ENCODE results near the gene ANTKMT.
"Not testable (repeated sequence)": the region's sequence is repeated elsewhere in the genome, so short reads cannot be mapped to it uniquely, and the experiment has no call there.

Gene ANTKMT

DNA sequence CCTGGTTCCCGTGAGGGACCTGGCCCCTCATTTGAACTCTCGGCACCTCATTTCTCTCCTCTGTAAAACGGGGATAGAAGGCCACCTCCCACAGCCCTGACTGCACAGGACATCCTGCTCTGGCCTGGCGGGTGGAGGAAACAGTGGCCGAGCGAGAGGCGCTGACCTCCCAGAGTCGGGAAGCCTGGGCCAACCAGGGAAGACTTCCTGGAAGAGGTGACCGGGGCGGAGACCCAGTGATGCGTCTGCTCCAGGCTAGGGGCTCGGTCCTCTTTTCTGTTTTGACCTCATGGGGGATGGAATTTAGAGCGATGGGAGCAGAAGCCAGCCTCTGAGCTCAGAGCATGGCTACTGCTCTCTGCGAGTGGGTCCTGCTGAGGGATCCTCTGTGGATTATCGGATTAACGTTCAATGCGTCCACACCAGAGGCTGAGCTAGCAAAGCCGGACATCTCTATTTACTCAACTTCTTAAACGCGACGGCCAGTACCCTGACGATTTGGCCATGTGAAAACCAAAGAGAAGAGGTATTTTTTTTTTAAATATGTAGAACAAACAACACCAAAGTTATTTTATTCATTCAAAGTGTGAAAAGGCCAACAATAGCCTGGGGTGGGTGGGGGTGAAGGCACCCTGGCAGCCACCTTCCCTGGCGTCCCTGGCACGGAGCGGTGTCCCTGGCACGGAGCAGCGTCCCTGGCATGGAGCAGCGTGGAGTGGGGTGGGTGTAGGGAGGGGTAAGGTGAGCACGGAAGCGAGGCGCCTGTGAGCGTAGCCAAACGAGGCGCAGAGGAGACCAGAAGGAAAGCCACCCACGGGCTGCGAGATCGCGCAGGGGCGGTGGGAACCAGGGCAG, 30.4 kb downstream of the ANTKMT start:
- Histone ChIP-seq H3K4me1 (ENCODE audit: control insufficient read depth, insufficient read depth, low read length) (peaks cover 19% of the 10 kb centered on the region), H3K27me3 (ENCODE audit: control insufficient read depth, insufficient read depth, low read length) (no peaks in the 10 kb centered on the region), H3K9me3 (ENCODE audit: control insufficient read depth, insufficient read depth, low read length) (no peaks in the 10 kb centered on the region; the same call in 1 of the 2 replicates), H3K9ac (ENCODE audit: low read depth, low read length) (no peak overlapping the region), H3K27ac (ENCODE audit: low read depth, low read length) (peak overlapping the region; percentile 33), H3K36me3 (ENCODE audit: control insufficient read depth, insufficient read depth, low read length) (no peaks in the 10 kb centered on the region), H3K4me3 (ENCODE audit: low read depth, low read length) (no peak overlapping the region)

DNA sequence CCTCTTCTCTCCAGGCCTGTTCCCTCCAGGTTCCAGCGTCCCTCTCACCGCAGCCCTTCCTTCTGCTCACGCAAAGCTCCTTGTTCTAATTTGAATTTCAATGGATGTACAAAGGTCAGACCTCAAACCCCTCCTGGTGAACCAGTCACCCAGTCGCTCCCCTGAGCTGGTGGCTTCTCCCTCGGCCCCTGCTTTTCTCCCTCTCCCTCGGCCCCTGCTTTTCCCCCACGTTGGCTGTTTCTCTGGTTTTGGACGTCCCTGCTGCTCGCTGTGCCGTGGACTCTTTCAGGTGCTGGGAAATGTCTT, 31.0 kb downstream of the ANTKMT start:
- Histone ChIP-seq H3K27ac (ENCODE audit: low read depth, low read length) (peak overlapping the region; percentile 33), H3K27me3 (ENCODE audit: control insufficient read depth, insufficient read depth, low read length) (no peaks in the 10 kb centered on the region), H3K4me1 (ENCODE audit: control insufficient read depth, insufficient read depth, low read length) (peaks cover 19% of the 10 kb centered on the region), H3K36me3 (ENCODE audit: control insufficient read depth, insufficient read depth, low read length) (no peaks in the 10 kb centered on the region), H3K9ac (ENCODE audit: low read depth, low read length) (no peak overlapping the region), H3K9me3 (ENCODE audit: control insufficient read depth, insufficient read depth, low read length) (no peaks in the 10 kb centered on the region; the same call in 1 of the 2 replicates), H3K4me3 (ENCODE audit: low read depth, low read length) (no peak overlapping the region)

DNA sequence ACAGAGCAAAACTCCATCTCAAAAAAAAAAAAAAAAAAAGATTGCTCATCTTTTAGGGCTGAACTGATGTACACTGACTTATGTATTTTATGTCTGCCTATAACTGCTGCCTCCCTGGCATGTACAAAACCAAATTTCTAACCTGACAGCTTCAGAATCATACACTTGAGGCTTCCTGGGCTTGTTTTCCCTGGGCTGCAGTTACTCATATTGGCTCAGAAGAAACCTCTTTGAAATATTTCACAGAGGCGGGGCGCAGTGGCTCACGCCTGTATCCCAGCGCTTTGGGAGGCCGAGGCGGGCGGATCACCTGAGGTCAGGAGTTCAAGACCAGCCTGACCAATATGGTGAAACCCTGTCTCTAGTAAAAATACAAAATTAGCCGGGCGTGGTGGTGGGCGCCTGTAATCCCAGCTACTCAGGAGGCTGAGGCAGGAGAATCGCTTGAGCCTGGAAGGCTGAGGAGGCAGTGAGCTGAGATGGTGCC, 33.2 kb downstream of the ANTKMT start:
- peaks cover 19% of the 10 kb centered on the region for H3K4me1 ChIP-seq (ENCODE audit: control insufficient read depth, insufficient read depth, low read length)
- H3K36me3 ChIP-seq (ENCODE audit: control insufficient read depth, insufficient read depth, low read length); H3K27me3 ChIP-seq (ENCODE audit: control insufficient read depth, insufficient read depth, low read length); H3K9me3 ChIP-seq (ENCODE audit: control insufficient read depth, insufficient read depth, low read length); H3K9ac ChIP-seq (ENCODE audit: low read depth, low read length); H3K4me3 ChIP-seq (ENCODE audit: low read depth, low read length); H3K27ac ChIP-seq (ENCODE audit: low read depth, low read length): not testable (repeated sequence)

DNA sequence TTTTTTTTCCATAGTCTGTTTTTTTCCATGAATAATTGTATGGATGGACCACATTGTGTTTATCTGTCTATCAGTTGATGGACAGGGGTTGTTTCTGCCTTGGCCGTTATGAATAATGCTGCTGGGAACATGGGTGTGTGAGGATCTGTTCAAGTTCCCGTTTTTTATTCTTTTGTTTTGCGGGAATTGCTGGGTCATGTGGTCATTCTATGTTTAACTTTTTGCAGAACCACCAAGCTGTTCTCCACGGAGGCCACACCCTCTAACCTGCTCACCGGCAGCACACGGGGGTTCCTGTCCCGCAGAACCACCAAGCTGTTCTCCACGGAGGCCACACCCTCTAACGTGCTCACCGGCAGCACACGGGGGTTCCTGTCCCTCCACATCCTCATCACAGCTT, 33.7 kb downstream of the ANTKMT start:
- H3K27ac ChIP-seq (ENCODE audit: low read depth, low read length) = no peak overlapping the region
- H3K4me1 ChIP-seq (ENCODE audit: control insufficient read depth, insufficient read depth, low read length) = peaks cover 19% of the 10 kb centered on the region
- H3K9ac ChIP-seq (ENCODE audit: low read depth, low read length) = no peak overlapping the region
- no peak overlapping the region for H3K4me3 ChIP-seq (ENCODE audit: low read depth, low read length)
- no peaks in the 10 kb centered on the region for H3K36me3 ChIP-seq (ENCODE audit: control insufficient read depth, insufficient read depth, low read length)
- no peaks in the 10 kb centered on the region for H3K27me3 ChIP-seq (ENCODE audit: control insufficient read depth, insufficient read depth, low read length)
- no peaks in the 10 kb centered on the region; the same call in 1 of the 2 replicates for H3K9me3 ChIP-seq (ENCODE audit: control insufficient read depth, insufficient read depth, low read length)

DNA sequence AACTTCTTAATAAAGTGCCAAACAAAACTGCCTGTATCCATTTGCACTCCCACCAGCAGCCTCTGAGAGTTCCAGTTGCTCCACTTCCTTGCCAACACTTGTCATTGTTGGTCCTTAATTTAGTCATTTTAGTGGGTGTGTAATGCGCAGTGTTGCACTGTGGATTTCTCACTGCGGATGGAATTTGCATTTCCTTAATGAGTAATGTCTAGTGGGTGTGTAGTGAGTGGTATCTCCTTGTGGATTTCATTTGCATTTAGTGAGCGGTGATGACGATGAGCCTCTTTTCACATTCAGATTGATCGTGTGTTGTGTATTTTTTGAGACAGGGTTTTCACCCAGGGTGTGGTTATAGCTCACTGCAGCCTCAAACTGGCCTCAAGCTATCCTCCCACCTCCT, 35.5 kb downstream of the ANTKMT start:
- H3K4me3 ChIP-seq (ENCODE audit: low read depth, low read length) = no peak overlapping the region
- H3K27ac ChIP-seq (ENCODE audit: low read depth, low read length) = no peak overlapping the region
- no peaks in the 10 kb centered on the region; the same call in 1 of the 2 replicates for H3K9me3 ChIP-seq (ENCODE audit: control insufficient read depth, insufficient read depth, low read length)
- H3K4me1 ChIP-seq (ENCODE audit: control insufficient read depth, insufficient read depth, low read length) = peaks cover 12% of the 10 kb centered on the region
- no peaks in the 10 kb centered on the region for H3K27me3 ChIP-seq (ENCODE audit: control insufficient read depth, insufficient read depth, low read length)
- no peak overlapping the region for H3K9ac ChIP-seq (ENCODE audit: low read depth, low read length)
- no peaks in the 10 kb centered on the region for H3K36me3 ChIP-seq (ENCODE audit: control insufficient read depth, insufficient read depth, low read length)

DNA sequence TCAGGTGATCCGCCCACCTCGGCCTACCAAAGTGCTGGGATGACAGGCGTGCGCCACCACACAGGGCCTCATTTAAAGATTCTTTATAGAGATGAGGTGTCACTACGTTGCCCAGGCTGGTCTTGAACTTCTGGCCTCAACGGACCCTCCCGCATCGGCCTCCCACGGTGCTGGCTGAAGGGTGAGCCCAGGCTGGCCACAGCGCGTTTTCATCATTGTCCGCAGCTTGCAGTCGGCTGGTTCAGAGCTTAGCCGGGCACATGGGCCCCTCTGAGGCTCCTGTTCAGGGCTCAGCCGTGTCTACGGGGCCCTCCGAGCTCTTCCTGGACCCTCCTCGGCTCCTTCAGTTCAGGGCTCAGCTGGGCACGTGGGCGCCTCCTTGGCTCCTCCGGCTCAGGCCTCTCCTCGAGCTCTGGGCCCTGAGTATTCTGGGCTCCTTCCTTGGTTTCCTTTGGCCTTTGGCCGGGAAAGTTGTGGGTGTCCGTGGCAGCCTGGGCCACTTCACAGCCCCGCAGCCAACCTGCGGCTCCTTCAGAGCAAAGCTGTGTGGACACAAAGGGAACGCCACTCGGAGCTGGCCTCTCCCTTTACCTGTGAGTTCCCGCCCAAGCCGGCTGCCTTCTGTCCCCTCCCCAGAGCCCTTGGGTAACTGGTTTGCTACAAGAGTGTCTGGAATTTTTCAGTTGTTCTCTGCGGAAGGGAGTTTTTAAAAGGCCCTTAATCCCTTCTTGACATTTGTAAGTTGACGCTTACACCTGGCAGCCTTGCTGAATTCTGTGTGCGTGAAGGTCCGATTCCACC, 38.4 kb downstream of the ANTKMT start:
- no peaks in the 10 kb centered on the region; the same call in 1 of the 2 replicates for H3K9me3 ChIP-seq (ENCODE audit: control insufficient read depth, insufficient read depth, low read length)
- no peaks in the 10 kb centered on the region for H3K4me1 ChIP-seq (ENCODE audit: control insufficient read depth, insufficient read depth, low read length)
- no peaks in the 10 kb centered on the region for H3K27me3 ChIP-seq (ENCODE audit: control insufficient read depth, insufficient read depth, low read length)
- no peak overlapping the region for H3K4me3 ChIP-seq (ENCODE audit: low read depth, low read length)
- H3K9ac ChIP-seq (ENCODE audit: low read depth, low read length) = no peak overlapping the region
- no peaks in the 10 kb centered on the region for H3K36me3 ChIP-seq (ENCODE audit: control insufficient read depth, insufficient read depth, low read length)
- no peak overlapping the region for H3K27ac ChIP-seq (ENCODE audit: low read depth, low read length)

DNA sequence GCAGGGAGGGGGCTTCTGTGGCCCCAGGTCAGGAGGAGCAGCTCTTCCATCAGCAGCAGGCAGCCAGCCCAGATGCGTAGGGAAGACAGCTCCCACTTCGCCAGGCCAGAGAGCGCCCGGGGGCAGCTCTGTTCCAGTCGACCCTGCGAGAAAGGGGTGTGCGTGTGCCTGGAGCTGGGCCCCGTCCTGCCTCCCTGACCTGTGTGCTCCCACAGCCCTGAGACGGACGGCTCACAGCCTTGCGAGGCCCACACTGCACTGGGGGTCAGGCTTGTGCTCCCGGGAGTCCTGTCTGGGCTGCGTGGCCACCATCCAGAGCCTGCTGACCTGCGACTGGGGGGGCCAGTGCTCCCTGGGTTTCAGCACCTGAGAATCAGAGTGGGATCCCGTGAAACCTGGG, 39.1 kb downstream of the ANTKMT start:
- no peak overlapping the region for H3K9ac ChIP-seq (ENCODE audit: low read depth, low read length)
- no peaks in the 10 kb centered on the region for H3K4me1 ChIP-seq (ENCODE audit: control insufficient read depth, insufficient read depth, low read length)
- no peaks in the 10 kb centered on the region; the same call in 1 of the 2 replicates for H3K9me3 ChIP-seq (ENCODE audit: control insufficient read depth, insufficient read depth, low read length)
- no peak overlapping the region for H3K27ac ChIP-seq (ENCODE audit: low read depth, low read length)
- no peaks in the 10 kb centered on the region for H3K36me3 ChIP-seq (ENCODE audit: control insufficient read depth, insufficient read depth, low read length)
- no peak overlapping the region for H3K4me3 ChIP-seq (ENCODE audit: low read depth, low read length)
- H3K27me3 ChIP-seq (ENCODE audit: control insufficient read depth, insufficient read depth, low read length) = no peaks in the 10 kb centered on the region

DNA sequence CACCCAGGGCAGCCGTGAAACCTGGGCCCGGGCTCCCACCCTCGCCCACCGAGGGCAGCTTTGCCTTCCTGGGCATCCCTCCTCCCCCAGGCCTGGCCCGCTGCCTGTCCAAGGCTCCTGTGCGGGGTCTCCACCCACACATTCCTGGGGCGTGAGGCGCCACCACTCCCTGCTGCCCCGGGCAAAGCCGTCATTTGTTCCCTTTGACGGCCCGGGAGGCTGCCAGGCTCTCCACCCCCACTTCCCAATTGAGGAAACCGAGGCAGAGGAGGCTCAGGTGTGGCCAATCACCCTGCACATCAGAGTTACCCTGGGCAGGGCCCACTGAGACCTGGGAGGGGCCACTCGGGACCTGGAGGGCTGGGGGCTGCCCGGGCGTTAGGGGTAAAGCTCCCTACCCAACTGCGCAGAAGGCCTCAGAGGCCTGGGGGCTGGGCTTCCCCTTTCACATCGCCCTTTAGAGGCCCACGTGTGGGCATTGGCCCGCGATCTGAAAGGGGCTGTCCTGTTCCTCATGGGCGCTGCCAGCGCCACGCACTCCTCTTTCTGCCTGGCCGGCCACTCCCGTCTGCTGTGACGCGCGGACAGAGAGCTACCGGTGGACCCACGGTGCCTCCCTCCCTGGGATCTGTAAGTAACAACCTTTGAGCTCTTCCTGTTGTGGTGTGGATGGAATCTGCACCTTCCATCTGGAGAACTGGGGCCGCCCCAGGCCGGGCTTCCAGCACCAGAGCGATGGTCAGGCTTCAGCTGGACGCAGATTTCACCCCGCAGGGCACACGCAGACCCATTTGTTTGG, 39.8 kb downstream of the ANTKMT start, which contains the start of gene MSLN:
MSLN (plus strand) TSS at position 190 of the 799 bp plus-strand sequence. CDS start 1,947 bp downstream, outside the sequence.
- H3K9ac ChIP-seq (ENCODE audit: low read depth, low read length) = no peak within 1 kb of the TSS
- no peaks in the 10 kb centered on the region; the same call in 1 of the 2 replicates for H3K9me3 ChIP-seq (ENCODE audit: control insufficient read depth, insufficient read depth, low read length)
- H3K27ac ChIP-seq (ENCODE audit: low read depth, low read length) = no peak within 1 kb of the TSS
- H3K36me3 ChIP-seq (ENCODE audit: control insufficient read depth, insufficient read depth, low read length) = no peaks in the 10 kb centered on the region
- no peaks in the 10 kb centered on the region for H3K4me1 ChIP-seq (ENCODE audit: control insufficient read depth, insufficient read depth, low read length)
- H3K4me3 ChIP-seq (ENCODE audit: low read depth, low read length) = no peak within 1 kb of the TSS
- H3K27me3 ChIP-seq (ENCODE audit: control insufficient read depth, insufficient read depth, low read length) = no peaks in the 10 kb centered on the region

DNA sequence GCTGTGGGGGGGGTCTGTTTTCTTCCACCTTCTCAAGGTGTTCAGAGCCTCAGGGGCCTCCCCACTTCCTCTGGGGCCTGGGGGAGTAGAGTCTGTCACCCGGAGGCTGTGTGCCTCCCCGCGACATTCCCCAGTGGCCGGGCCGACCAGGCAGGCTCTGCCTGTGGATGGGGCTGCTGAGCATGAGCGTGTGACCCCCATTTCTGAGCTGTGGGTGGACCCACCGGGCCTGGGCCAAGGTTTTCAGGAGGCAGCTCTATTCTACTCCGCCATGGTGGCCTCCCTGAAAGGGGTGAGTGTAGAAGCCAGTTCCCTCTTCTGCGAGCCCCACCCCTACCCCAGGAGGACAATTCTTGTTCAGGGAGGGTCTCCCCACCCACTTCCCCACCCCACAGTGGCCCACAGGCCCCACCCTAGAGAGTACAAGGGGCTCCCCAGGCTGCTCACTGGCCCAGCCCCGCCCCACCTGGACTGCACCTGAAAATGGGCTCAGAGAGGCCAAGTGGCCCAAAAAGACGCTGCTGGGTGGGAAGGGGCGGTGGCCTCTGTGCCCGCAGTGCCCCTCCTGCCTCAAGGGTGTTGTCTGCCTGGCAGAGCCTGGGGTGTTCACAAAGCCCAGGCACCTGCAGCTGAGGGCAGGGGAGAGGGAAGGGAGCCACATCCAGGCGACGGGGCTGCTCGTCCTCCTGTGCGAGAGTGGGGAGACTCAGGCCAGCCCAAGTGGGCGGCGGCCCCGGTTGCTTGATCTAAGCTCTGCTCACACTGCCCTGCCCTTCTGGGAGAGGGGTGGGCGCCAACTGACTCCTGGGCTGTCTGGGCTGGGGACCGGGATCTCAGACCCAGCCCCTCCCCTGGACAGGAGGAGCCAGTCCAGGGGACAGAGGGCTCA, 40.9 kb downstream of the ANTKMT start:
- H3K4me1 ChIP-seq (ENCODE audit: control insufficient read depth, insufficient read depth, low read length) = no peaks in the 10 kb centered on the region
- no peaks in the 10 kb centered on the region for H3K27me3 ChIP-seq (ENCODE audit: control insufficient read depth, insufficient read depth, low read length)
- no peak overlapping the region for H3K9ac ChIP-seq (ENCODE audit: low read depth, low read length)
- no peak overlapping the region for H3K4me3 ChIP-seq (ENCODE audit: low read depth, low read length)
- no peaks in the 10 kb centered on the region for H3K9me3 ChIP-seq (ENCODE audit: control insufficient read depth, insufficient read depth, low read length)
- no peak overlapping the region for H3K27ac ChIP-seq (ENCODE audit: low read depth, low read length)
- no peaks in the 10 kb centered on the region for H3K36me3 ChIP-seq (ENCODE audit: control insufficient read depth, insufficient read depth, low read length)
